GM18907 (cell line): ENCODE results near the gene HRH2.

Experiments used
- ATAC-seq: cut with Tn5 transposase; IDR thresholded peaks from one replicate; pipeline ENCODE4 v1.9.1; 2021; ENCODE audit warnings: mild to moderate bottlenecking, moderate library complexity; ENCODE audit not compliant: unreplicated experiment

Gene HRH2

GRCh38 chr5:175690586-175690985, 32.7 kb downstream of the HRH2 start:
- ATAC-seq, result no peak

GRCh38 chr5:175691761-175692160, 33.9 kb downstream of the HRH2 start:
- ATAC-seq, result no peak

GRCh38 chr5:175692235-175692995, 34.5 kb downstream of the HRH2 start:
- ATAC-seq, result no peak

- no peak for ATAC-seq
These were observed 35.3 kb downstream of the HRH2 start for GRCh38 chr5:175692996-175693710.

- no peak for ATAC-seq
These were observed 35.9 kb downstream of the HRH2 start for GRCh38 chr5:175693741-175694140.

GRCh38 chr5:175694371-175695160, 36.7 kb downstream of the HRH2 start:
- ATAC-seq, result no peak

GRCh38 chr5:175695161-175696126, 37.6 kb downstream of the HRH2 start:
- no peak for ATAC-seq

GRCh38 chr5:175696139-175696854, 38.4 kb downstream of the HRH2 start:
- ATAC-seq, result no peak

- no peak for ATAC-seq
These were observed 39.0 kb downstream of the HRH2 start for GRCh38 chr5:175696855-175697198.

- ATAC-seq, result no peak
These were observed 40.0 kb downstream of the HRH2 start for GRCh38 chr5:175697846-175698245.

- no peak for ATAC-seq
These were observed 40.7 kb downstream of the HRH2 start for GRCh38 chr5:175698401-175699115.

GRCh38 chr5:175700991-175701390, 43.1 kb downstream of the HRH2 start:
- ATAC-seq, result no peak

- no peak for ATAC-seq
These were observed 43.9 kb downstream of the HRH2 start for GRCh38 chr5:175701797-175702196.

GRCh38 chr5:175706499-175706898, 48.6 kb downstream of the HRH2 start:
- no peak for ATAC-seq

GRCh38 chr5:175707751-175708375, 50.0 kb downstream of the HRH2 start:
- no peak for ATAC-seq

- ATAC-seq, result no peak
These were observed 51.5 kb downstream of the HRH2 start for GRCh38 chr5:175709276-175709781.

GRCh38 chr5:175710326-175710725, 52.5 kb downstream of the HRH2 start:
- no peak for ATAC-seq

GRCh38 chr5:175711031-175711430, 53.2 kb downstream of the HRH2 start:
- no peak for ATAC-seq
